Activated naive CD4-positive, alpha-beta T cell treated with anti-CD3 and anti-CD28 coated beads, Interleukin-2, amount 50 U/mL, for 72 hours (primary cell): Measurements from ENCODE around the gene FZD10. TPM values are rescaled to one million over a fixed set of nuclear protein-coding genes. Genes with fewer than 3 reads are reported as not detected.

Source experiments
- ATAC-seq, 2 donors: fragments of 150-1000 bp; cut with Tn5 transposase; 2 replicates each; pipeline ENCODE4 v1.10.0; 2021; ENCODE audit warnings: mild to moderate bottlenecking in 2 of 2, moderate library complexity in 2 of 2
- DNase-seq, 2 donors: peaks; one replicate each; pipeline ENCODE4 v3.0.0; 2021 to 2022; ENCODE audit warnings: low spot score in 2 of 2
- H3K27ac Mint-ChIP-seq, 2 donors: one replicate each; pipeline ENCODE4 v1.8.0; 2022; ENCODE audit warnings: mild to moderate bottlenecking in 2 of 2, mixed read lengths in 2 of 2
- H3K36me3 Mint-ChIP-seq, 2 donors: one replicate each; pipeline ENCODE4 v1.8.0; 2022; ENCODE audit warnings: mixed read lengths in 2 of 2
- H3K9me3 Mint-ChIP-seq, 2 donors: one replicate each; pipeline ENCODE4 v1.8.0; 2022; ENCODE audit warnings: mixed read lengths in 2 of 2
- total RNA-seq, 2 donors: library from RNA; stranded (reverse); gene quantifications; one replicate each; pipeline ENCODE4 v1.2.3, GENCODE V29; 2022

Gene FZD10
- total RNA-seq, 2 donors from 2014 or later: not detected

- Mint-ChIP-seq H3K36me3 (peaks cover 6 to 20% of the 10 kb centered on the region in 2 donors), H3K27ac (no peak overlapping the region), H3K9me3 (peaks cover 17 to 19% of the 10 kb centered on the region in 2 donors)
- DNase-seq (no peak), ATAC-seq (no peak)
Measured at GRCh38 chr12:130212384-130212989, 50.2 kb downstream of the FZD10 start.

- Mint-ChIP-seq H3K27ac (no peak overlapping the region), H3K36me3 (peaks cover 0 to 22% of the 10 kb centered on the region in 2 donors), H3K9me3 (peaks cover 13 to 17% of the 10 kb centered on the region in 2 donors)
- ATAC-seq (no peak), DNase-seq (no peak)
Measured at GRCh38 chr12:130213249-130213648, 51.0 kb downstream of the FZD10 start.

GRCh38 chr12:130214686-130215395 lies 52.6 kb downstream of the FZD10 start:
- no peak for ATAC-seq
- Mint-ChIP-seq H3K36me3 (peaks cover 0 to 31% of the 10 kb centered on the region in 2 donors), H3K9me3 (peaks cover 13 to 16% of the 10 kb centered on the region in 2 donors), H3K27ac (no peak overlapping the region)
- no peak for DNase-seq

Other genes starting within 250 kb of the FZD10 start
- gene PIWIL1, start 175.4 kb downstream of the FZD10 start, total RNA-seq: not detected